ENCODE measurements around the gene TSSC4. TPM values are rescaled to one million over a fixed set of nuclear protein-coding genes. Genes with fewer than 3 reads are reported as not detected.

TSSC4 gene
- total RNA-seq, 1 experiment from 2014 or later, result 35.6 TPM

- H3K9me3 ChIP-seq (ENCODE audit: insufficient read depth, low read depth), result no peaks in the 10 kb centered on the region
- POLR2A ChIA-PET (ENCODE audit: unreplicated experiment), result no interaction called here
These were observed 49.2 kb downstream of the TSSC4 start for GRCh38 chr11:2449548-2450320.

GRCh38 chr11:2450321-2451041 is 49.9 kb downstream of the TSSC4 start:
- TF ChIP-seq EZH2 (IDR thresholded peaks at IDR 0.05; ENCODE audit: low read depth) (no peak), CTCF (conservative IDR thresholded peaks at IDR 0.05) (no peak)
- POLR2A ChIA-PET (ENCODE audit: unreplicated experiment), result no interaction called here
- CTCF ChIA-PET, result no interaction called here
- Histone ChIP-seq H4K20me1 (ENCODE audit: insufficient read depth) (no peaks in the 10 kb centered on the region), H3K4me3 (no peak overlapping the region), H3K27me3 (ENCODE audit: insufficient read depth, low read depth) (peaks cover 64% of the 10 kb centered on the region), H3K79me2 (ENCODE audit: low read depth) (no peaks in the 10 kb centered on the region), H3K9me2 (ENCODE audit: insufficient read depth) (no peaks in the 10 kb centered on the region), H2AFZ (no peak overlapping the region), H3K27ac (no peak overlapping the region), H3K4me2 (no peak overlapping the region), H3F3A (ENCODE audit: insufficient read depth, low read depth) (no peaks in the 10 kb centered on the region), H3K9me3 (ENCODE audit: insufficient read depth, low read depth) (no peaks in the 10 kb centered on the region), H3K36me3 (ENCODE audit: low read depth) (no peaks in the 10 kb centered on the region), H3K4me1 (replicated peaks; ENCODE audit: insufficient read depth) (no peaks in the 10 kb centered on the region)
- intact Hi-C loops (cut with micrococcal nuclease; ENCODE audit: unreplicated experiment), result no loop called here
- DNase-seq, result no peak
- no TSS peak for BruUV-seq (replicated peaks)

More at GRCh38 chr11:2449548-2450320, 49.2 kb downstream of the TSSC4 start:
- Histone ChIP-seq H3K36me3 (ENCODE audit: low read depth) (no peaks in the 10 kb centered on the region), H3K4me2 (no peak overlapping the region), H3K4me1 (replicated peaks; ENCODE audit: insufficient read depth) (no peaks in the 10 kb centered on the region), H3K27ac (no peak overlapping the region), H3F3A (ENCODE audit: insufficient read depth, low read depth) (no peaks in the 10 kb centered on the region), H3K27me3 (ENCODE audit: insufficient read depth, low read depth) (peaks cover 62% of the 10 kb centered on the region), H3K79me2 (ENCODE audit: low read depth) (no peaks in the 10 kb centered on the region), H3K4me3 (no peak overlapping the region), H4K20me1 (ENCODE audit: insufficient read depth) (no peaks in the 10 kb centered on the region), H3K9me2 (ENCODE audit: insufficient read depth) (no peaks in the 10 kb centered on the region), H2AFZ (no peak overlapping the region)
- intact Hi-C loops (cut with micrococcal nuclease; ENCODE audit: unreplicated experiment), result no loop called here
- no peak for DNase-seq
- TF ChIP-seq CTCF (conservative IDR thresholded peaks at IDR 0.05) (no peak), EZH2 (IDR thresholded peaks at IDR 0.05; ENCODE audit: low read depth) (no peak)
- BruUV-seq (replicated peaks), result no TSS peak
- CTCF ChIA-PET, result no interaction called here

GRCh38 chr11:2451336-2451735 is 50.8 kb downstream of the TSSC4 start:
- H3K4me2 ChIP-seq, result no peak overlapping the region
- H3K9me2 ChIP-seq (ENCODE audit: insufficient read depth), result no peaks in the 10 kb centered on the region
- no TSS peak for BruUV-seq (replicated peaks)
- ChIA-PET POLR2A (ENCODE audit: unreplicated experiment) (no interaction called here), CTCF (no interaction called here)
- H4K20me1 ChIP-seq (ENCODE audit: insufficient read depth), result no peaks in the 10 kb centered on the region
- no peaks in the 10 kb centered on the region for H3K36me3 ChIP-seq (ENCODE audit: low read depth)
- H3K79me2 ChIP-seq (ENCODE audit: low read depth), result no peaks in the 10 kb centered on the region
- no peak for TF ChIP-seq CTCF (conservative IDR thresholded peaks at IDR 0.05)
- TF ChIP-seq EZH2 (IDR thresholded peaks at IDR 0.05; ENCODE audit: low read depth), result no peak
- intact Hi-C loops (cut with micrococcal nuclease; ENCODE audit: unreplicated experiment), result no loop called here
- no peaks in the 10 kb centered on the region for H3K9me3 ChIP-seq (ENCODE audit: insufficient read depth, low read depth)
- H3K4me3 ChIP-seq, result no peak overlapping the region
- DNase-seq, result no peak
- H3K27ac ChIP-seq, result no peak overlapping the region
- H2AFZ ChIP-seq, result no peak overlapping the region
- peaks cover 69% of the 10 kb centered on the region for H3K27me3 ChIP-seq (ENCODE audit: insufficient read depth, low read depth)
- no peaks in the 10 kb centered on the region for H3F3A ChIP-seq (ENCODE audit: insufficient read depth, low read depth)
- no peaks in the 10 kb centered on the region for H3K4me1 ChIP-seq (replicated peaks; ENCODE audit: insufficient read depth)

Data from PC-9 (cell line).